Activated T-cell treated with anti-CD3 and anti-CD28 coated beads for 48 hours (primary cell): Measurements from ENCODE around the gene TMF1.

Experiments used
- DNase-seq: peaks from one replicate; pipeline ENCODE4 v3.0.0-alpha.2; 2020; ENCODE audit warnings: low read depth

The TMF1 gene, protein sequence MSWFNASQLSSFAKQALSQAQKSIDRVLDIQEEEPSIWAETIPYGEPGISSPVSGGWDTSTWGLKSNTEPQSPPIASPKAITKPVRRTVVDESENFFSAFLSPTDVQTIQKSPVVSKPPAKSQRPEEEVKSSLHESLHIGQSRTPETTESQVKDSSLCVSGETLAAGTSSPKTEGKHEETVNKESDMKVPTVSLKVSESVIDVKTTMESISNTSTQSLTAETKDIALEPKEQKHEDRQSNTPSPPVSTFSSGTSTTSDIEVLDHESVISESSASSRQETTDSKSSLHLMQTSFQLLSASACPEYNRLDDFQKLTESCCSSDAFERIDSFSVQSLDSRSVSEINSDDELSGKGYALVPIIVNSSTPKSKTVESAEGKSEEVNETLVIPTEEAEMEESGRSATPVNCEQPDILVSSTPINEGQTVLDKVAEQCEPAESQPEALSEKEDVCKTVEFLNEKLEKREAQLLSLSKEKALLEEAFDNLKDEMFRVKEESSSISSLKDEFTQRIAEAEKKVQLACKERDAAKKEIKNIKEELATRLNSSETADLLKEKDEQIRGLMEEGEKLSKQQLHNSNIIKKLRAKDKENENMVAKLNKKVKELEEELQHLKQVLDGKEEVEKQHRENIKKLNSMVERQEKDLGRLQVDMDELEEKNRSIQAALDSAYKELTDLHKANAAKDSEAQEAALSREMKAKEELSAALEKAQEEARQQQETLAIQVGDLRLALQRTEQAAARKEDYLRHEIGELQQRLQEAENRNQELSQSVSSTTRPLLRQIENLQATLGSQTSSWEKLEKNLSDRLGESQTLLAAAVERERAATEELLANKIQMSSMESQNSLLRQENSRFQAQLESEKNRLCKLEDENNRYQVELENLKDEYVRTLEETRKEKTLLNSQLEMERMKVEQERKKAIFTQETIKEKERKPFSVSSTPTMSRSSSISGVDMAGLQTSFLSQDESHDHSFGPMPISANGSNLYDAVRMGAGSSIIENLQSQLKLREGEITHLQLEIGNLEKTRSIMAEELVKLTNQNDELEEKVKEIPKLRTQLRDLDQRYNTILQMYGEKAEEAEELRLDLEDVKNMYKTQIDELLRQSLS

GRCh38 chr3:69051756-69052471, at the start of gene TMF1:
TSS of gene TMF1 (minus strand) at chr3:69052333. CDS start at chr3:69052086, 247 bp downstream.
- DNase-seq, result peak; percentile 91

DNA sequence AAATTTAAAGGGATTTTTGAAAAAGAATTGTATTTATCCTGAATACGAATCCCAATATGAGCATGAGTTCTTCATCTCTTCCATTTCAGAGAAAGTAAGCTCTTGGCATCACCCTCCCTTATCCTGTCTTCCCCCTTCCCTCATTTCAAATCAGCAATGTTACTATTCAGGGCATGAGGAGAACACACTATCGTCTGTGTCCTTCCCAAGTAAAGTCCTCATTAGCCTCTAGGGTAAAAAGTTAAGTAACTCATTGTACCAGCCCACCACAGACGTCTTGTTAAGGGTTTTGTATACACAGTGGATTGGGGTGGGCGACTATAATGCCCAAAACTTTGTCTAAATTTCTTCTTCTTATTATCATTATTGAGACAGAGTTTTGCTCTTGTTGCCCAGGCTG, 47.4 kb upstream of the TMF1 start:
- no peak for DNase-seq

DNA sequence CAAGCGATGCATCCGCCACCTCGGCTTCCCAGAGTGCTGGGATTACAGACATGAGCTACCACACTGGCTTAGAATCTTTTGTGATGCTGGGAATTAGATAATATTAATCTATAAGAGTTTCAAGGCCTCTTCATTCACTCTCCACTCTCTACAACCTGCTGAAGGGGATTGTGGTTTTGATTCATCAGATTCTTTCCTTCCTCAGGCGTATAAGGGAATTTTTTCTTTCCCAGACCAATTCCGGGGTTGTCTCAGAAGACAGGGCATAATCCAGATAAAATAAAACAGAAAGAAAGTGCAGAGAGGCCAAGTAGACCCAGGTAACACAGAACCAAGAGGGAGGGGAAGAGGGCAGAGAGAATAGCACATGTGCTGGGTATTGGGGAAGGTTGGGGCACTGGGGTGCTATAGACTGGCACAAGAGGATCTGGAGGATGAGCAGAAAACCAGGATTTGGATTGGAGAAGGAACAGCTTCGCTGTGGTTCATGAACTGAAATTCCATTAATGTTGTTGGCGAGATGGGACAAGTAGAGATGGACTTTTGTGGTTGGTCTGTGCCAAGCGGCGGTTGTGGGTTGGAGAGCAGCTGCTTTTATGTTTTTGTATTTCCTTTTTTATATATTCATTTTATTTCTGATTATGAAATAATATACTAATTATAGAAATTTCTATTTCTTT, 45.4 kb upstream of the TMF1 start:
- DNase-seq, result no peak

GRCh38 chr3:69096299-69096698, 44.2 kb upstream of the TMF1 start:
- no peak for DNase-seq

GRCh38 chr3:69095636-69096035, 43.5 kb upstream of the TMF1 start:
- no peak for DNase-seq

- DNase-seq, result no peak
These were observed 42.5 kb upstream of the TMF1 start for GRCh38 chr3:69094467-69095205.

- no peak for DNase-seq
These were observed 39.9 kb upstream of the TMF1 start for GRCh38 chr3:69092030-69092516.

- DNase-seq, result no peak
These were observed 39.4 kb upstream of the TMF1 start for GRCh38 chr3:69091389-69092029.

DNA sequence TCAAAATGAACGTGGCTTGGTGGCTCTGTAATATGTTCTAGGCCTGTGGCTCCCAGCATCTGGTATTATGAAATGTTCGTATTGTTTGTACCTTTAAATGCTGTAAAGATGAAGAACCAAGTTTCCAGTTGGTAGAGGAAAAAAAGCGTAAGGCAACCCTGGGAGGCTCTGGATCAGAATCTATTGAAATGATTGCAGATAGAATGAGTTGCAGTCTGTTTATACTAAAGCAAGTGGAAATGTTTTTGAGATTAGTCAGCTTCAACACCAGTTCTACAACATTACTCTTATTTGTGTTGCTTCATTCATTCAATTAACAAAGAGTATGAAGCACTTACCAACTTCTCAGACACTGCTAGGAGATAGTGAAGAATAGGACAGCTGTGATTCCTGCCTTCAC, 37.9 kb upstream of the TMF1 start:
- no peak for DNase-seq

GRCh38 chr3:69088063-69088462, 35.9 kb upstream of the TMF1 start:
- DNase-seq, result no peak

DNA sequence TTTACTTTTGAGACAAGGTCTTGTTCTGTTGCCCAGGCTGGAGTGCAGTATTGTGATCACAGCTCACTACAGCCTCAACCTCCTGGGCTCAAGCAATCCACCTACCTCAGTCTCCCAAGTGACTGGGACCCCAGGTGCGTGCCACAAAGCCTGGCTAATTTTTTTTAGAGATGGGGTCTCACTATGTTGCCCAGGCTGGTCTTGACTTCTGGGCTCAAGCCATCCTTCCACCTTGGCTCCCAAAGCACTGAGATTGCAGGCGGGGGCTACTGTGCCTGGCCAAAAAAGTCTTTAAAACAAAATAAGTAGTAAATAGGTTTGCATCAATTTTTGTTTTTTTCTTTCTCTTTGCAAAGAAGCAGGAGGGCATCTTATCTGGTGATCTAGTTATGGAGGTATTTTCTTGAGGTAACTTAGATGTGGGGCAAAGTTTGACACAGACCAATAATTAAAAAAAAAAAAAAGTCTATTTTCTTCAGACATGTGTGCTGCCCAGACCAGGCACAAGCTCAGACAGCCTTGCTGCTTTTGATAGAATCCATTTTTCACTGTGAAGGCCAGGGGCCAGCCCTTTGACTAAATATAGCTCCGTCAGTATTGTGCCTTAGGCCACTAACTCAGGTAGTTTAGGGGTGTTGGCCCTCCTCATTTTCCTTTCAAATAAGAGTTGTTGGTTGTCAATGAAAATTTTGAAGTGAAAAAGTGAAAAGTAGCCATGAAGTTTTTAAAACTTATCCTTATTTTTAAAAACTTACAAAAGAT, 35.1 kb upstream of the TMF1 start:
- no peak for DNase-seq

- peak; percentile 76 for DNase-seq
These were observed 33.9 kb upstream of the TMF1 start for GRCh38 chr3:69085833-69086722.

DNA sequence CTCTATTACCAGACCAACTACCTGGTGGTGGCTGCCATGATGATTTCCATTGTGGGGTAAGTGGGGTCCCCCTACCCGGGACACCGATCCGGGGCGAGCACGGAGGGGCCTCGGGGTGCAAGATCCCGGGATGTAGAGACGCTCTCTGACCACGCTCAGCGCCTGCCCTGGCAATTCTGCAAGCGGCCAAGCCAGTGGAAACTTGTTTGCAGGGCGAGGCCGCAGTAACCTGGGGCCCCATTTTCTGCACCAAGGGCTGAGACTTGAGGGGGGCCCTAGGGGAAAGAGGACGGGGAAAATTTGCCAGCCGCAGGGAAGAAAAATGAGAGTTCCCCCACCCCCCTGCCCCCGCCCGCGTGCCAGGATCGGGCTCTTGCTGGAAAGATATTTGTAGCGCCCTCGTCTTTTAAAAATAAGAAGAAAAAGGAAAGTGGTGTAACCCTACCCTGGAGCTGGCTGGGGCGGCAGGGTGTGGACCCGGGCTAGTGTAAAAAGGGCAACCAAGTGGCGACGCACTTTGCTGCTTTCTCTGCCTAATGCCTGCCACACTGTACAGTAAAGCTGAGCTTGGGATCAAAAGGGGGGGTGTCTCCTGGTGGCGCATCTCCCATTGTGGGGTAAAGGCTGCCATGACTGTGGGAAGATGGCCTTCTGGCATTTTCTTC, 33.2 kb upstream of the TMF1 start:
- no peak for DNase-seq

DNA sequence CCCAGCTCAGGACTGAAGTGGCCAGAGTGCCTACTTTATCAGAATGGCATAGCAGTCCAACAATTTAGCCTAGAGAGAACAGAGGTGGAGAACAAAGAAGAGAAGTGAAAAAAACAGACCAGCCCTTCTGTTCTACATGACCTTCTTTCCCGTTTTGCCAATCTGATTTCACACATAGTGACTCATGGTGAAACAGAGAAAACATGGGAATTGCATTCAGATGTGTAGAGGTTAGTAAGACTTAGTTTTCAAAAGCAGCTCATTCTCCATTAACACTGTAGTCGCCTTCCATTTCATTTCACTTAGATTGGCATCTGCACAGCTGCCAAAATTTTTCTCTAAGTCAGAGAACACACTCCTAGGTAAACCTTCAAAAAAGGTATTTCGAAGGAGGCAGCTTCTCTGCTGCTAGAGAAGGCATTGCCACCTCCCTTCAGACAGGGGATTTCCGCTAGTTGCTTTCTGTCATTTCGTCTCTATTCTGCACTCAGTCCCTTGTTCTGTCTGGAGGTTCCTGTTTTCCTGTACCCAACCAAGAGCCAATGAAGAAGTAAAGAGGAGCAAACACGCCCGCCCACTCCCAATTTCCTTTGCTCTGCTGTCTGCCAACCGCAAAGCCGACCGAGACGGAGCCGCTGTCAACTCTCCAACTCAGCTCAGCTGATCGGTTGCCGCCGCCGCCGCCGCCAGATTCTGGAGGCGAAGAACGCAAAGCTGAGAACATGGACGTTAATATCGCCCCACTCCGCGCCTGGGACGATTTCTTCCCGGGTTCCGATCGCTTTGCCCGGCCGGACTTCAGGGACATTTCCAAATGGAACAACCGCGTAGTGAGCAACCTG, 32.4 kb upstream of the TMF1 start, which contains the start of gene ARL6IP5:
TSS of gene ARL6IP5 (plus strand) at position 612 of the 842 bp plus-strand sequence. CDS start at position 723, 111 bp downstream.
- peak; percentile 86 for DNase-seq

GRCh38 chr3:69082805-69083204, 30.7 kb upstream of the TMF1 start:
- peak; percentile 61 for DNase-seq

DNA sequence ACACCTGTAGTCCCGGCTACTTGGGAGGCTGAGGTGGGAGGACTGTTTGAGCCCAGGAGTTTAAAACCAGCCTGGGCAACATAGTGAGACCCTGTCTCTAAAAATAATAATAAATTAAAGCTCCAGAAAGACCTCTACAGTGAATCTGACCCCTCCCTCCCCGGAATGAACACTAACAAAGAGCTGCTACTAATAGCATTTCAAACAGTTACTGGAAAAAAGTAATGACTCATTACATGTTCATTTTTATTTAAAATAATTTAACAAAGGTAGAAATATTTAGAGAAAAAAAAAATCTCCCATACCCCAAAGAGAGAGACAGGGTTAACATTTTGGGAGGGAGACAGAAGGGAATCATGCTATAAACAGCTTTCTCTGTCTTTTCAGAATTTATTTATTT, 30.2 kb upstream of the TMF1 start:
- no peak for DNase-seq
